SK-N-SH treated with all-trans-retinoic acid at 6 μM for 48 hours (cell line): ENCODE data around the gene SUSD6.

ENCODE experiments used
- ATAC-seq: fragments of 200-7000 bp; cut with Tn5 transposase; 3 replicates; pipeline ENCODE4 v1.9.1; 2020; ENCODE audit warnings: mild to moderate bottlenecking, moderate library complexity
- ARNTL ChIP-seq: fragments of 450-650 bp; formaldehyde crosslinking; IDR thresholded peaks from 2 replicates; pipeline ENCODE4 v1.5.0; 2020; ENCODE audit warnings: low read depth, mild to moderate bottlenecking, moderate library complexity, borderline replicate concordance
- BACH2 ChIP-seq: fragments of 250-450 bp; sonication (Bioruptor Pico); IDR thresholded peaks from 2 replicates; pipeline ENCODE4 v1.9.0; 2021; ENCODE audit warnings: mild to moderate bottlenecking, borderline replicate concordance
- CSDC2 ChIP-seq: fragments of 250-450 bp; sonication (Bioruptor Pico); IDR thresholded peaks from 2 replicates; pipeline ENCODE4 v1.5.0; 2020; ENCODE audit warnings: mild to moderate bottlenecking, moderate library complexity
- ISL1 ChIP-seq: fragments of 250-450 bp; sonication (Bioruptor Pico); IDR thresholded peaks from 2 replicates; pipeline ENCODE4 v2.1.2; 2022; ENCODE audit warnings: mild to moderate bottlenecking, moderate library complexity
- OSR1 ChIP-seq: fragments of 250-450 bp; sonication (Bioruptor Pico); IDR thresholded peaks from 2 replicates; pipeline ENCODE4 v1.8.0; 2022; ENCODE audit warnings: moderate library complexity, mild to moderate bottlenecking, inconsistent platforms
- PPARA ChIP-seq: fragments of 250-450 bp; sonication (Bioruptor Pico); IDR thresholded peaks from 2 replicates; pipeline ENCODE4 v1.5.0; 2020; ENCODE audit warnings: mild to moderate bottlenecking, borderline replicate concordance
- RARB ChIP-seq: fragments of 250-450 bp; sonication (Bioruptor Pico); IDR thresholded peaks from 2 replicates; pipeline ENCODE4 v1.8.0; 2021; ENCODE audit warnings: mild to moderate bottlenecking, moderate library complexity
- SNAI2 ChIP-seq: fragments of 250-450 bp; sonication (Bioruptor Pico); IDR thresholded peaks from 2 replicates; pipeline ENCODE4 v1.5.0; 2020; ENCODE audit warnings: mild to moderate bottlenecking, moderate library complexity
- TCF4 ChIP-seq: fragments of 250-450 bp; sonication (Bioruptor Pico); IDR thresholded peaks from 2 replicates; pipeline ENCODE4 v1.8.0; 2021; ENCODE audit warnings: mild to moderate bottlenecking, moderate library complexity, borderline replicate concordance
- TOX ChIP-seq: fragments of 250-450 bp; sonication (Bioruptor Pico); IDR thresholded peaks from 2 replicates; pipeline ENCODE4 v1.8.0; 2021; ENCODE audit warnings: mild to moderate bottlenecking, moderate library complexity, borderline replicate concordance
- ZC3H10 ChIP-seq: fragments of 250-450 bp; sonication (Bioruptor Pico); IDR thresholded peaks from 2 replicates; pipeline ENCODE4 v1.5.1; 2021; ENCODE audit warnings: mild to moderate bottlenecking, moderate library complexity
- ZFP3 ChIP-seq: fragments of 250-450 bp; sonication (Bioruptor Pico); IDR thresholded peaks from 2 replicates; pipeline ENCODE4 v1.5.0; 2020; ENCODE audit warnings: mild to moderate bottlenecking, moderate library complexity
- ZFP30 ChIP-seq: fragments of 450-650 bp; formaldehyde crosslinking; IDR thresholded peaks from 2 replicates; pipeline ENCODE4 v1.5.0; 2022; ENCODE audit warnings: mild to moderate bottlenecking, moderate library complexity
- ZNF565 ChIP-seq: fragments of 450-650 bp; formaldehyde crosslinking; conservative IDR thresholded peaks from 2 replicates; pipeline ENCODE4 v1.5.0; 2020; ENCODE audit warnings: low read depth, mild to moderate bottlenecking, moderate library complexity
- ZNF70 ChIP-seq: fragments of 450-650 bp; formaldehyde crosslinking; IDR thresholded peaks from 2 replicates; pipeline ENCODE4 v1.5.0; 2020; ENCODE audit warnings: mild to moderate bottlenecking, moderate library complexity
- TF ChIP-seq, protein P1 (sequence below): fragments of 250-450 bp; sonication (Bioruptor Pico); IDR thresholded peaks from 2 replicates; pipeline ENCODE4 v1.5.0; 2020; ENCODE audit warnings: mild to moderate bottlenecking, moderate library complexity
- TF ChIP-seq, protein P2 (sequence below): fragments of 250-450 bp; sonication (Bioruptor Pico); IDR thresholded peaks from 2 replicates; pipeline ENCODE4 v1.5.1; 2021; ENCODE audit warnings: mild to moderate bottlenecking, moderate library complexity
- TF ChIP-seq, protein P3 (sequence below): fragments of 250-450 bp; sonication (Bioruptor Pico); IDR thresholded peaks from 2 replicates; pipeline ENCODE4 v1.5.1; 2020; ENCODE audit warnings: low read depth, mild to moderate bottlenecking, moderate library complexity

Gene SUSD6

DNA sequence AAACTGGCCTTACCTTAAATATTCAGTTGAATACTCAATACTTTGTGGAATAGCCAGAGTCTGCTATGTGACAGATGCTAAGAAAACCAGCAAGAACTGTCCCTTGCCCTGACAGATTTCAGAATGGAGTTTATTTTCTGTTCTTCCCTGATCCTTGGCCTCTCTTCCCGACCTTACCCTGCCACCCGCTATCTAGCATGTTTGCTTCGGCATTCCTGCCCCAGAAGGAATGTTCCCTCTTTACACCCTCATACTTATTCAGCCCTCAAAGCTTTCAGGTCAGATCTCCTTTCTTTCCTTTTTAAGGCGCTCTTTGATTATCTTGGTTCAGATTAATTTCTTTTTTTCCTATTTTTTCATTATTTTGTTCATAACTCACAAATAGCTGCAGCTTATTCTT, 21.8 kb downstream of the SUSD6 start:
- no peak for ATAC-seq
- TF ChIP-seq TOX (CRISPR knock-in tag), result no peak
- TF ChIP-seq SNAI2 (CRISPR knock-in tag), result no peak
- TF ChIP-seq, protein P1, sequence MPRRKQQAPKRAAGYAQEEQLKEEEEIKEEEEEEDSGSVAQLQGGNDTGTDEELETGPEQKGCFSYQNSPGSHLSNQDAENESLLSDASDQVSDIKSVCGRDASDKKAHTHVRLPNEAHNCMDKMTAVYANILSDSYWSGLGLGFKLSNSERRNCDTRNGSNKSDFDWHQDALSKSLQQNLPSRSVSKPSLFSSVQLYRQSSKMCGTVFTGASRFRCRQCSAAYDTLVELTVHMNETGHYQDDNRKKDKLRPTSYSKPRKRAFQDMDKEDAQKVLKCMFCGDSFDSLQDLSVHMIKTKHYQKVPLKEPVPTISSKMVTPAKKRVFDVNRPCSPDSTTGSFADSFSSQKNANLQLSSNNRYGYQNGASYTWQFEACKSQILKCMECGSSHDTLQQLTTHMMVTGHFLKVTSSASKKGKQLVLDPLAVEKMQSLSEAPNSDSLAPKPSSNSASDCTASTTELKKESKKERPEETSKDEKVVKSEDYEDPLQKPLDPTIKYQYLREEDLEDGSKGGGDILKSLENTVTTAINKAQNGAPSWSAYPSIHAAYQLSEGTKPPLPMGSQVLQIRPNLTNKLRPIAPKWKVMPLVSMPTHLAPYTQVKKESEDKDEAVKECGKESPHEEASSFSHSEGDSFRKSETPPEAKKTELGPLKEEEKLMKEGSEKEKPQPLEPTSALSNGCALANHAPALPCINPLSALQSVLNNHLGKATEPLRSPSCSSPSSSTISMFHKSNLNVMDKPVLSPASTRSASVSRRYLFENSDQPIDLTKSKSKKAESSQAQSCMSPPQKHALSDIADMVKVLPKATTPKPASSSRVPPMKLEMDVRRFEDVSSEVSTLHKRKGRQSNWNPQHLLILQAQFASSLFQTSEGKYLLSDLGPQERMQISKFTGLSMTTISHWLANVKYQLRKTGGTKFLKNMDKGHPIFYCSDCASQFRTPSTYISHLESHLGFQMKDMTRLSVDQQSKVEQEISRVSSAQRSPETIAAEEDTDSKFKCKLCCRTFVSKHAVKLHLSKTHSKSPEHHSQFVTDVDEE (CRISPR knock-in tag), result no peak
- TF ChIP-seq ISL1 (CRISPR knock-in tag), result no peak
- no peak for TF ChIP-seq ZNF70 (CRISPR knock-in tag)
- TF ChIP-seq, protein P2, sequence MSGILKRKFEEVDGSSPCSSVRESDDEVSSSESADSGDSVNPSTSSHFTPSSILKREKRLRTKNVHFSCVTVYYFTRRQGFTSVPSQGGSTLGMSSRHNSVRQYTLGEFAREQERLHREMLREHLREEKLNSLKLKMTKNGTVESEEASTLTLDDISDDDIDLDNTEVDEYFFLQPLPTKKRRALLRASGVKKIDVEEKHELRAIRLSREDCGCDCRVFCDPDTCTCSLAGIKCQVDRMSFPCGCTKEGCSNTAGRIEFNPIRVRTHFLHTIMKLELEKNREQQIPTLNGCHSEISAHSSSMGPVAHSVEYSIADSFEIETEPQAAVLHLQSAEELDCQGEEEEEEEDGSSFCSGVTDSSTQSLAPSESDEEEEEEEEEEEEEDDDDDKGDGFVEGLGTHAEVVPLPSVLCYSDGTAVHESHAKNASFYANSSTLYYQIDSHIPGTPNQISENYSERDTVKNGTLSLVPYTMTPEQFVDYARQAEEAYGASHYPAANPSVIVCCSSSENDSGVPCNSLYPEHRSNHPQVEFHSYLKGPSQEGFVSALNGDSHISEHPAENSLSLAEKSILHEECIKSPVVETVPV (CRISPR knock-in tag), result no peak
- no peak for TF ChIP-seq BACH2 (CRISPR knock-in tag)
- no peak for TF ChIP-seq PPARA (CRISPR knock-in tag)
- TF ChIP-seq CSDC2 (CRISPR knock-in tag), result no peak
- no peak for TF ChIP-seq TCF4
- no peak for TF ChIP-seq ZNF565 (CRISPR knock-in tag)

DNA sequence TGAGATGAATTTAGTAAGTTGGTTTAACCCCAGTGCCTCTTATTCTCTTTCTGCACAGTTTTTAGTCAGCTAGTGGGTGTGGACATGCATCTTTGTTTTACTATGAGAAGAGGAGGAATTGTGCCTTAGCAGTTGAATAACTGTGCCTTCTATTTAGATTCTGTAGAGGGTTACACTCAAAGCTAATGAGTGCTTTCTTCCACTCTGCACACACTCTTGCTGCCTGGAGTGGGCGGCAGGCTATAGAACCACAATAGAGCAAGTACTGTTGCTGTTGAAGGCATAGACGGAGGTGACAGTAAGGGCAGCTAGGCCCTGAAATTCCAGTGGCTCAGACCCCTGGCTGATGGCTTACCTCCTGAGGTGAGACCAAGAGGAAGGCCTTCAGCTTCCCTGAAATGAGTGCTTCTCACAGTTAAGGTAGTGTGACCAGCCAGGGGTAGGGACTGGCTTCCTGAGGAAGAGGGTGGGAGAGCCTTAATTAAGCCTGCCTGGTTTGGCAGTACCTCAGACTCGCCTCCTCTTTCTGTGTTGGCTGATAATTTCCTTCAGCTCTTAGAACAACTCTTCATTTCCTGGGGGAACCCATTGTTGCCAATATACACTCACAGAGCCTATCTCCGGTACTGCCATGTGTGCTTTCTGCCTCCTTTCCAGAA, 24.7 kb downstream of the SUSD6 start:
- no peak for ATAC-seq
- TF ChIP-seq ZNF565 (CRISPR knock-in tag), result no peak
- TF ChIP-seq, protein P2 (CRISPR knock-in tag), result no peak
- TF ChIP-seq ZC3H10 (CRISPR knock-in tag), result no peak
- TF ChIP-seq, protein P1 (CRISPR knock-in tag), result no peak
- no peak for TF ChIP-seq OSR1 (CRISPR knock-in tag)
- no peak for TF ChIP-seq SNAI2 (CRISPR knock-in tag)
- TF ChIP-seq ZFP3, result no peak
- TF ChIP-seq, protein P3, sequence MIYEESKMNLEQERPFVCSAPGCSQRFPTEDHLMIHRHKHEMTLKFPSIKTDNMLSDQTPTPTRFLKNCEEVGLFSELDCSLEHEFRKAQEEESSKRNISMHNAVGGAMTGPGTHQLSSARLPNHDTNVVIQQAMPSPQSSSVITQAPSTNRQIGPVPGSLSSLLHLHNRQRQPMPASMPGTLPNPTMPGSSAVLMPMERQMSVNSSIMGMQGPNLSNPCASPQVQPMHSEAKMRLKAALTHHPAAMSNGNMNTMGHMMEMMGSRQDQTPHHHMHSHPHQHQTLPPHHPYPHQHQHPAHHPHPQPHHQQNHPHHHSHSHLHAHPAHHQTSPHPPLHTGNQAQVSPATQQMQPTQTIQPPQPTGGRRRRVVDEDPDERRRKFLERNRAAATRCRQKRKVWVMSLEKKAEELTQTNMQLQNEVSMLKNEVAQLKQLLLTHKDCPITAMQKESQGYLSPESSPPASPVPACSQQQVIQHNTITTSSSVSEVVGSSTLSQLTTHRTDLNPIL (CRISPR knock-in tag), result no peak
- TF ChIP-seq RARB, result no peak
- no peak for TF ChIP-seq TOX (CRISPR knock-in tag)
- TF ChIP-seq ZNF70 (CRISPR knock-in tag), result no peak
- TF ChIP-seq ARNTL (CRISPR knock-in tag), result no peak
- no peak for TF ChIP-seq ZFP30 (CRISPR knock-in tag)
- TF ChIP-seq, all 23 proteins: peak for 0

DNA sequence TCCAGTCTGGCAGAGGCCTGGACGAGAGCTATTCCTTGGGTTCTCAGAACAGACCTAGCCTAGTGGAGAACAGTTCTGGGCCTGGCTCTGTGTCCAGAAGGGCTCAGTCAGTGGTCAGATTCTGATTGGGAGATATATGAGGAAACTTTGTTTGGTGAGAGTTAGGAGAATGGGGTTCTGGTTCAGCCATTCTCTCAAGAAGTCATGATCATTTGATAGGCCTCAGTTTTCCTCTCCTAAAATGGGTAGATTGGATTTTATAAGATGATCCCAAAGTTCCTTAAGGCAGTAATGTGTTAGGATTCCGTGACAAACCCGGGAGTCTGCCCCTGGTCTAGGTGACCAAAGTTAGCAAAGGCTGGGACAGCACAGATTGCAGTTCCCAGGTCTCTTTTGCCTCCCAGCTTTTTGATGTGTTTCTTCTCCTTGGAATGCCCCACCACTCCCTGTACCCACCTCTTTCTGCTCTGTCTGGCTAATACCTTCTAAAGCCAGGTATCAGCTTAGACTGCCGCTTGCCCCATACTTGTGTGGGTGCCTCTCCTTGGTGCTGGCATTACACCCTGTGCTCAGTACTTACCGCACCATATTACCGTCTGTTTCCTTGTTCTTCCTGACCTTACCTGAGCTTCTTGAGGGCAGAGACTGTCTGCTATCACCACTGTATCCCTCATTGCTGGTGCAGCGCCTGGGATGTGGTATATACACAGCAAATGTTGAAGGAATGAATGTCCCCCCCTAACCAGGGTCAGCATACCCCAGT, 25.5 kb downstream of the SUSD6 start:
- TF ChIP-seq TOX (CRISPR knock-in tag) (no peak), TCF4 (no peak), PPARA (CRISPR knock-in tag) (no peak)
- TF ChIP-seq, all 23 proteins: peak for 0
- no peak for ATAC-seq
